ENCODE measurements around the gene GAREM1. TPM values are rescaled to one million over a fixed set of nuclear protein-coding genes. Genes with fewer than 3 reads are reported as not detected.

Gene GAREM1
- total and polyA plus RNA-seq, 12 donors = 3.5 to 69.5 (median 23.0) TPM

DNA sequence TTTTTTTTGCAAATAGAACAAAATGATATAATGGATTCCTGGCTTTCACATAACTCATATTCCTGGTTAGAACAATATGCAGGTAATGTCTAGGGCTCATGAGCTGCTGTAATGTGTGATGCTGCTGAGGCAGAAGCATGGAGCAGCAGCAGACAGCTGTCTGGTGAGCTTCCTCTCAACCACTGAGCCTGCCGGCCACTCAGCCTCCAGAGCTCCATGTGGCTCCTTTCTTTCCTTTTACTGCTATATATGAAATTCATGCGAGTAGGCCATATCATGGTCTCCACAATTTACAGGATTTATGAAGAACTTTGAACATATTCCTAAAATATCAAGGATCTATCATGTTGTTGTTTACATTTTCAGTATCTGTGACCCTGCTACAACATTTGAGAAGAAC is 159.9 kb downstream of the GAREM1 start:
- Histone ChIP-seq H3K4me3 (no peak overlapping the region), H3K9me3 (replicated peaks in 1 of 3) (no peaks in the 10 kb centered on the region), H3K27me3 (no peaks in the 10 kb centered on the region), H3K27ac (no peak overlapping the region), H3K4me1 (replicated peaks in 1 of 2) (no peaks in the 10 kb centered on the region), H3K36me3 (replicated peaks in 1 of 2) (no peaks in the 10 kb centered on the region)
- TF ChIP-seq POLR2A (IDR thresholded peaks at IDR 0.05) = no peak
- TF ChIP-seq, protein P1, sequence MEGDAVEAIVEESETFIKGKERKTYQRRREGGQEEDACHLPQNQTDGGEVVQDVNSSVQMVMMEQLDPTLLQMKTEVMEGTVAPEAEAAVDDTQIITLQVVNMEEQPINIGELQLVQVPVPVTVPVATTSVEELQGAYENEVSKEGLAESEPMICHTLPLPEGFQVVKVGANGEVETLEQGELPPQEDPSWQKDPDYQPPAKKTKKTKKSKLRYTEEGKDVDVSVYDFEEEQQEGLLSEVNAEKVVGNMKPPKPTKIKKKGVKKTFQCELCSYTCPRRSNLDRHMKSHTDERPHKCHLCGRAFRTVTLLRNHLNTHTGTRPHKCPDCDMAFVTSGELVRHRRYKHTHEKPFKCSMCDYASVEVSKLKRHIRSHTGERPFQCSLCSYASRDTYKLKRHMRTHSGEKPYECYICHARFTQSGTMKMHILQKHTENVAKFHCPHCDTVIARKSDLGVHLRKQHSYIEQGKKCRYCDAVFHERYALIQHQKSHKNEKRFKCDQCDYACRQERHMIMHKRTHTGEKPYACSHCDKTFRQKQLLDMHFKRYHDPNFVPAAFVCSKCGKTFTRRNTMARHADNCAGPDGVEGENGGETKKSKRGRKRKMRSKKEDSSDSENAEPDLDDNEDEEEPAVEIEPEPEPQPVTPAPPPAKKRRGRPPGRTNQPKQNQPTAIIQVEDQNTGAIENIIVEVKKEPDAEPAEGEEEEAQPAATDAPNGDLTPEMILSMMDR (IDR thresholded peaks at IDR 0.05) = no peak
- 63 to 92% (median 87%) methylated on average over 2 of the region's 2 CpGs for WGBS, 4 donors
- intact Hi-C loops (cut with DNase I) = no loop called here
- DNase-seq = no peak

DNA sequence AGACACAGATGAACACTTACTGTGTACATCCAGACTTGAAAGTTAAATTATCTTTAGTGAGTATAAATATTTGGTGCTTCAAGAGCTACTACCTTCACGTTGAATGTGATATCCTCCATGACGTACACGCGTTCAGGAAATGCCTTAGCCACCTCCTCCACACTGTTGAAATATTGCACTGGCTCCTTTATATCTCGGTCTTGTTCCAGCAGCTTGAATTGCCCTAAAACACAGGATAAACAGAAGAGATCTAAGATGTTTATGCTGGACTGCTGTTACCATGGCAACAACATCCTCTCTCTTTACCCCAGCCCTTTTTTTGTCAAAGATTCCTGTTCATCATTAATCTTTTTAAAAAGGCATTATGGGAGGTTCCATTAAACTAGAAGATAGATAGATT is 160.6 kb downstream of the GAREM1 start:
- H3K4me3 ChIP-seq = no peak overlapping the region
- no peak for DNase-seq
- H3K36me3 ChIP-seq (replicated peaks in 1 of 2) = no peaks in the 10 kb centered on the region
- no peaks in the 10 kb centered on the region for H3K4me1 ChIP-seq (replicated peaks in 1 of 2)
- 60 to 74% (median 67%) methylated on average over 5 of the region's 5 CpGs for WGBS, 4 donors
- H3K27ac ChIP-seq = no peak overlapping the region
- H3K9me3 ChIP-seq (replicated peaks in 1 of 3) = no peaks in the 10 kb centered on the region
- TF ChIP-seq, protein P1 (IDR thresholded peaks at IDR 0.05) = no peak
- H3K27me3 ChIP-seq = no peaks in the 10 kb centered on the region
- intact Hi-C loops (cut with DNase I) = no loop called here

DNA sequence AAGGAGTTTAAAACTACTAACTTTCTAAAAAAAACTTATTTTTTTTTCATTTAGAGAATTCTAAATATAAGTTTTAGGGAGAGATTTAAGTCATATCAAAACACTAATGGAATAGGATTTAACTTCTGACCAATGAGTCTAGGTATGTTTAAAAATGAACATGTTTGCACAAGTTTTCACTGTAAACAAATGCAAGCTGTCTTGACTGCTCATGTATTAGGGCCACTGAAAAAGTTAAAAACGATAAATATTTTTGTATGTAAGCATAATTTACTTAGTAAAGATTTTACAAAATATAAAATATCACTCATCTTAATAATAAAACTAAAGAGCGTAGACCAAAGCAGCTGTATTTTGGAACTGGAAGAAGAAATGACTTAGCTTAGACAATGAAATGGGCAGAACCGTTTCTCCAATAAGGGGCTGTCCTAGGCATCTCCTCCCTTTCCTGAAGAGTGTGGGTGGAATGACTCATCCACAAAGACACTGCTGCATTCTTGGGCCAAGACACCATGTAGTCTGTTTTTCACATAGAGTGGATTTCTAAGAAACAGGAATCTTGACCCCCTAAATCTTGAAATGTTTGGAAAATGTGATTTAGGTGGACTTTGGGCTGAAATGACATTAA is 162.1 kb downstream of the GAREM1 start:
- intact Hi-C loops (cut with DNase I) = no loop called here
- 58 to 68% (median 64%) methylated on average over 3 of the region's 3 CpGs for WGBS, 4 donors
- peak in 3 of 7 donors; percentile 26 to 32 (median 29) for DNase-seq

DNA sequence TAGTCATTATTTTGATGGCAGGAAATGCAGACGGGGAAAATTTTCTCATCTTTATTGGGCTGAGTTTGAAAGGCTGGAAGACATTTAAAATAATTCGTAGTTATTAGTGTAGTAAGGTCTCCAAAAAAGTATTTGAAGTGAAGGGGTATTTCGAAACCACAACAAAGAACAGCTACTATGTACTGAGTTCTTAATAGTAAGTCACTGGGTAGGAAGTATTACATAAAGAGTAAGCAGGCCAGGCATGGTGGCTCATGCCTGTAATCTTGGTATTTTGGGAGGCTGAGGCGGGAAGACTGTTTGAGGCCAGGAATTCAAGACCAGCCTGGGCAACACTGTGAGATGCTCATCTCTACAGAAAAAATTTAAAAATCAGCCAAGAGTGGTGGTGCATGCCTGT is 167.3 kb downstream of the GAREM1 start:
- WGBS, 4 donors = 91 to 93% (median 91%) methylated on average over 4 of the region's 4 CpGs
- TF ChIP-seq, protein P1 (IDR thresholded peaks at IDR 0.05) = no peak
- TF ChIP-seq POLR2A (IDR thresholded peaks at IDR 0.05) = no peak
- Histone ChIP-seq H3K27ac (no peak overlapping the region), H3K27me3 (no peaks in the 10 kb centered on the region), H3K36me3 (replicated peaks in 1 of 2) (no peaks in the 10 kb centered on the region), H3K4me3 (no peak overlapping the region), H3K4me1 (replicated peaks in 1 of 2) (peaks cover 4 to 16% of the 10 kb centered on the region in 2 donors), H3K9me3 (replicated peaks in 1 of 3) (no peaks in the 10 kb centered on the region)
- no peak for DNase-seq
- intact Hi-C loops (cut with DNase I) = no loop called here

More for the DNA sequence above, 162.1 kb downstream of the GAREM1 start:
- Histone ChIP-seq H3K4me3 (no peak overlapping the region), H3K27me3 (no peaks in the 10 kb centered on the region), H3K9me3 (replicated peaks in 1 of 3) (no peaks in the 10 kb centered on the region), H3K27ac (no peak overlapping the region), H3K4me1 (replicated peaks in 1 of 2) (no peaks in the 10 kb centered on the region), H3K36me3 (replicated peaks in 1 of 2) (no peaks in the 10 kb centered on the region)
- no peak for TF ChIP-seq POLR2A (IDR thresholded peaks at IDR 0.05)

DNA sequence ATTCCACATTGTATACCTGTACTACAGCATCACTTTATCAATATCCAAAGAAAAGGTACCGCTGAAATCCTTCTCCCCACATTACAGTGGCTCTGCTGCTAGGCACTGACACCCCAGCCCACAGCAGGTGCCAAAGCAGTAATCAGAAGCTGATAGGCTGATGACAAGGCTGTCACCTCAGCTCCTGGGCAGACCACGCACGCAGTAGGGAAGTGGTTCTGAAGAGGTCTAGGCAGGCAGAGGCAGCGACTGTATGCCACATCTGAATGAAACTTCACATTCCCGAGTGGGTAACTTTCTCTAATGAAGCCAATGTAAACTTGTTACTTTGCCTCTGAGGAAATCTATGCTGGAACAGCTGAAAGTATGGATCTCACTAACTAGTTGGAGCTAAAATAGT is 167.9 kb downstream of the GAREM1 start:
- Histone ChIP-seq H3K4me3 (no peak overlapping the region), H3K4me1 (replicated peaks in 1 of 2) (peaks cover 4 to 16% of the 10 kb centered on the region in 2 donors), H3K27me3 (no peaks in the 10 kb centered on the region), H3K9me3 (replicated peaks in 1 of 3) (no peaks in the 10 kb centered on the region), H3K27ac (peak overlapping the region in 2 of 5 donors; percentile 29 to 54), H3K36me3 (replicated peaks in 1 of 2) (no peaks in the 10 kb centered on the region)
- intact Hi-C loops (cut with DNase I) = no loop called here
- no peak for DNase-seq
- TF ChIP-seq POLR2A (IDR thresholded peaks at IDR 0.05) = no peak
- TF ChIP-seq, protein P1 (IDR thresholded peaks at IDR 0.05) = no peak
- WGBS, 4 donors = 86 to 92% (median 88%) methylated on average over 5 of the region's 5 CpGs
